GM13977 (cell line): ENCODE data around the gene CEP83.

Experiments
- DNase-seq: peaks from one replicate; pipeline ENCODE4 v3.0.0; 2012; ENCODE audit warnings: low spot score
- CTCF ChIP-seq: IDR thresholded peaks from 2 replicates; pipeline ENCODE4 v1.5.1; 2012; ENCODE audit warnings: mild to moderate bottlenecking, control low read depth; ENCODE audit not compliant: insufficient read depth; ENCODE audit errors: extremely low read depth, missing control alignments
- in situ Hi-C: fragments of 300-500 bp; cut with MboI; formaldehyde crosslinking; loops from one replicate; pipeline ENCODE4 v1.12.0; 2022; ENCODE audit warnings: low sequenced_read_pairs, low pct_unique_long_range_greater_than_20kb, mixed read lengths, inconsistent platforms; ENCODE audit not compliant: unreplicated experiment

CEP83 gene

GRCh38 chr12:94262228-94263010 is 197.2 kb downstream of the CEP83 start:
- TF ChIP-seq CTCF = no peak
- in situ Hi-C loops = loop anchor here (10.0 kb wide), 1 partner anchor 108 kb away; no protein-coding TSS in a partner anchor
- peak; percentile 48 for DNase-seq

GRCh38 chr12:94261786-94262185 is 197.9 kb downstream of the CEP83 start:
- in situ Hi-C loops = loop anchor here (10.0 kb wide), 1 partner anchor 107 kb away; no protein-coding TSS in a partner anchor
- no peak for TF ChIP-seq CTCF
- no peak for DNase-seq

- TF ChIP-seq CTCF = no peak
- in situ Hi-C loops = loop anchor here (10.0 kb wide), 1 partner anchor 106 kb away; no protein-coding TSS in a partner anchor
- no peak for DNase-seq
Observed at GRCh38 chr12:94261119-94261518, 198.5 kb downstream of the CEP83 start.

- no peak for TF ChIP-seq CTCF
- DNase-seq = no peak
- in situ Hi-C loops = loop anchor here (10.0 kb wide), 1 partner anchor 106 kb away; no protein-coding TSS in a partner anchor
Observed at GRCh38 chr12:94260717-94261116, 198.9 kb downstream of the CEP83 start.

GRCh38 chr12:94260017-94260416 is 199.7 kb downstream of the CEP83 start:
- no peak for TF ChIP-seq CTCF
- DNase-seq = no peak
- in situ Hi-C loops = loop anchor here (10.0 kb wide), 1 partner anchor 105 kb away; no protein-coding TSS in a partner anchor

GRCh38 chr12:94258593-94258992 is 201.1 kb downstream of the CEP83 start:
- DNase-seq = peak; percentile 52
- TF ChIP-seq CTCF = no peak
- in situ Hi-C loops = no loop called here
